HG03135 (cell line): Measurements from ENCODE around the gene CLDND1.
"Not testable (repeated sequence)": the region's sequence is repeated elsewhere in the genome, so short reads cannot be mapped to it uniquely, and the experiment has no call there.

Experiments
- ATAC-seq: cut with Tn5 transposase; IDR thresholded peaks from one replicate; pipeline ENCODE4 v1.9.1; 2021; ENCODE audit warnings: mild to moderate bottlenecking, moderate library complexity; ENCODE audit not compliant: unreplicated experiment

The CLDND1 gene

GRCh38 chr3:98522544-98523281, at the start of gene CLDND1:
Gene CLDND1, minus strand, starts transcription at chr3:98522902. Its CDS starts 1,478 bp downstream, at chr3:98521424.
- peak; percentile 90 for ATAC-seq

- no peak for ATAC-seq
Observed at GRCh38 chr3:98568402-98568801, 45.7 kb upstream of the CLDND1 start.

GRCh38 chr3:98567666-98568270, 45.1 kb upstream of the CLDND1 start:
- peak; percentile 25 for ATAC-seq

GRCh38 chr3:98565843-98566242, 43.1 kb upstream of the CLDND1 start:
- ATAC-seq: no peak

- ATAC-seq: no peak
Observed at GRCh38 chr3:98565237-98565643, 42.5 kb upstream of the CLDND1 start.

GRCh38 chr3:98564282-98565005, 41.7 kb upstream of the CLDND1 start:
- peak; percentile 4 for ATAC-seq

- ATAC-seq: peak; percentile 62
Observed at GRCh38 chr3:98563661-98564281, 41.1 kb upstream of the CLDND1 start.

GRCh38 chr3:98561727-98562521, 39.2 kb upstream of the CLDND1 start:
- ATAC-seq: no peak

GRCh38 chr3:98560911-98561310, 38.2 kb upstream of the CLDND1 start:
- ATAC-seq: no peak

- ATAC-seq: not testable (repeated sequence)
Observed at GRCh38 chr3:98559769-98560168, 37.1 kb upstream of the CLDND1 start.

- no peak for ATAC-seq
Observed at GRCh38 chr3:98558100-98558827, 35.6 kb upstream of the CLDND1 start.

GRCh38 chr3:98557324-98558010, 34.8 kb upstream of the CLDND1 start:
- no peak for ATAC-seq

GRCh38 chr3:98556164-98557130, 33.7 kb upstream of the CLDND1 start:
- peak; percentile 77 for ATAC-seq

GRCh38 chr3:98555025-98555379, 32.3 kb upstream of the CLDND1 start:
- ATAC-seq: no peak

GRCh38 chr3:98554580-98554979, 31.9 kb upstream of the CLDND1 start:
- no peak for ATAC-seq

GRCh38 chr3:98553753-98554152, 31.1 kb upstream of the CLDND1 start:
- no peak for ATAC-seq

- no peak for ATAC-seq
Observed at GRCh38 chr3:98553021-98553563, 30.4 kb upstream of the CLDND1 start.
